A549 (cell line): Measurements from ENCODE around the gene RBM47. TPM values are rescaled to one million over a fixed set of nuclear protein-coding genes. Genes with fewer than 3 reads are reported as not detected.
A peak's percentile ranks its signal among the peaks of the same experiment; 100 is the strongest.

Experiments used
- ATAC-seq, 2 experiments: fragments of 200-7000 bp in 1 of 2; fragments of >200 bp in 1 of 2; cut with Nextera tagmentation in 1 of 2; cut with Tn5 transposase in 1 of 2; 3 replicates each; pipeline versions ENCODE4 v1.8.0 to v1.9.1; 2018 to 2020; ENCODE audit warnings: mild to moderate bottlenecking in 1 of 2, moderate library complexity in 1 of 2
- CTCF ChIA-PET: fragments of 300-600 bp; sonication (Branson Sonifier 250); formaldehyde crosslinking; extraction: SDS; loops from one replicate; lab custom pipeline; 2021; ENCODE audit warnings: antibody characterized with exemption, inconsistent platforms; lab: Yijun Ruan, JAX
- POLR2A ChIA-PET: fragments of 350-600 bp; formaldehyde crosslinking; extraction: SDS; loops from one replicate; lab custom pipeline; 2021; ENCODE audit warnings: antibody characterized with exemption, inconsistent platforms; lab: Yijun Ruan, JAX
- DNase-seq, 2 experiments: peaks; one replicate each; pipeline versions ENCODE4 v3.0.0 to v3.0.0-alpha.2; 2011 to 2016; ENCODE audit warnings: low read depth in 1 of 2, low spot score in 1 of 2
- FAIRE-seq: peaks from 2 replicates; lab custom pipeline; 2011; peaks lifted over from hg19 to GRCh38; lab: Jason Lieb, UNC
- H3K27ac ChIP-seq, 2 experiments: fragments of >200 bp; sonication (Bioruptor Twin); formaldehyde crosslinking; 3 replicates each; pipeline ENCODE4 v1.5.1; 2016 to 2017
- H3K4me1 ChIP-seq: fragments of >200 bp; sonication (Bioruptor Twin); formaldehyde crosslinking; 3 replicates; pipeline ENCODE4 v1.6.1; 2016
- H3K4me2 ChIP-seq: fragments of >200 bp; sonication (Bioruptor Twin); formaldehyde crosslinking; 3 replicates; pipeline ENCODE4 v1.6.1; 2016
- H3K4me3 ChIP-seq: fragments of >200 bp; sonication (Bioruptor Twin); formaldehyde crosslinking; 3 replicates; pipeline ENCODE4 v1.5.1; 2016
- H3K9me3 ChIP-seq: fragments of >200 bp; sonication (Bioruptor Twin); formaldehyde crosslinking; 3 replicates; pipeline ENCODE4 v1.6.1; 2016
- BCL3 ChIP-seq: fragments of >200 bp; sonication (Bioruptor Twin); formaldehyde crosslinking; IDR thresholded peaks from 3 replicates; pipeline ENCODE4 v1.6.1; 2016
- CBX8 ChIP-seq: fragments of 200-600 bp; sonication (generic); IDR thresholded peaks from 2 replicates; pipeline ENCODE4 v1.6.1; 2016
- CHD4 ChIP-seq: fragments of 200-600 bp; sonication (generic); IDR thresholded peaks from 2 replicates; pipeline ENCODE4 v1.6.1; 2016; ENCODE audit warnings: antibody characterized with exemption, mild to moderate bottlenecking, borderline replicate concordance
- EHMT2 ChIP-seq: fragments of 200-600 bp; sonication (generic); IDR thresholded peaks from 2 replicates; pipeline ENCODE4 v1.6.1; 2016; ENCODE audit warnings: antibody characterized with exemption, low read depth, mild to moderate bottlenecking, moderate library complexity
- ELK1 ChIP-seq: fragments of 150-350 bp; IDR thresholded peaks from 2 replicates; pipeline ENCODE4 v1.6.1; 2014; ENCODE audit warnings: low read depth, mild to moderate bottlenecking, low read length
- EP300 ChIP-seq, 2 experiments: fragments of >200 bp; sonication (Bioruptor Twin); formaldehyde crosslinking; IDR thresholded peaks; 2 replicates in 1 of 2; 3 replicates in 1 of 2; pipeline ENCODE4 v1.6.1; 2016 to 2017
- FOSB ChIP-seq: fragments of 250-450 bp; sonication (Bioruptor Pico); IDR thresholded peaks from 2 replicates; pipeline ENCODE4 v1.5.0; 2020; ENCODE audit warnings: mild to moderate bottlenecking, moderate library complexity
- FOSL2 ChIP-seq, 2 experiments: fragments of 450-650 bp in 1 of 2; fragments of >200 bp in 1 of 2; sonication (Bioruptor Twin) in 1 of 2; formaldehyde crosslinking; IDR thresholded peaks; 2 replicates each; pipeline versions ENCODE4 v1.5.0 to v1.6.1; 2016 to 2020; ENCODE audit warnings: mild to moderate bottlenecking in 1 of 2, moderate library complexity in 1 of 2
- HDAC2 ChIP-seq: fragments of 200-600 bp; sonication (generic); IDR thresholded peaks from 2 replicates; pipeline ENCODE4 v1.6.1; 2016
- HEYL ChIP-seq: fragments of 250-450 bp; sonication (Bioruptor Pico); IDR thresholded peaks from 2 replicates; pipeline ENCODE4 v1.8.0; 2021; ENCODE audit warnings: mild to moderate bottlenecking, moderate library complexity
- HOXB5 ChIP-seq: fragments of 250-450 bp; sonication (Bioruptor Pico); IDR thresholded peaks from 2 replicates; pipeline ENCODE4 v1.5.0; 2020; ENCODE audit warnings: mild to moderate bottlenecking, moderate library complexity
- KDM1A ChIP-seq: fragments of 200-600 bp; sonication (generic); IDR thresholded peaks from 2 replicates; pipeline ENCODE4 v1.6.1; 2016; ENCODE audit warnings: low read depth, mild to moderate bottlenecking
- MAZ ChIP-seq: fragments of 150-350 bp; IDR thresholded peaks from 2 replicates; pipeline ENCODE4 v1.6.1; 2014; ENCODE audit warnings: antibody characterized with exemption, low read depth, low read length, borderline replicate concordance
- NFE2L2 ChIP-seq: fragments of 150-350 bp; conservative IDR thresholded peaks from 2 replicates; pipeline ENCODE4 v1.6.1; 2014; ENCODE audit warnings: low read length
- NPAS2 ChIP-seq: fragments of 250-450 bp; sonication (Bioruptor Pico); IDR thresholded peaks from 2 replicates; pipeline ENCODE4 v1.8.0; 2022; ENCODE audit warnings: mild to moderate bottlenecking, moderate library complexity, borderline replicate concordance
- NR3C1 ChIP-seq: fragments of >200 bp; sonication (Bioruptor Twin); formaldehyde crosslinking; IDR thresholded peaks from 3 replicates; pipeline ENCODE4 v1.6.1; 2017
- RAD21 ChIP-seq, 2 experiments: fragments of >200 bp in 1 of 2; sonication (Bioruptor Twin) in 1 of 2; formaldehyde crosslinking in 1 of 2; IDR thresholded peaks in 1 of 2; conservative IDR thresholded peaks in 1 of 2; 2 replicates in 1 of 2; 3 replicates in 1 of 2; pipeline ENCODE4 v1.6.1; 2012 to 2018; ENCODE audit warnings: inconsistent platforms in 1 of 2
- RARB ChIP-seq: fragments of 250-450 bp; sonication (Bioruptor Pico); IDR thresholded peaks from 2 replicates; pipeline ENCODE4 v1.8.0; 2021; ENCODE audit warnings: mild to moderate bottlenecking, moderate library complexity
- TFCP2L1 ChIP-seq: fragments of 250-450 bp; sonication (Bioruptor Pico); IDR thresholded peaks from 2 replicates; pipeline ENCODE4 v1.5.0; 2021; ENCODE audit warnings: mild to moderate bottlenecking
- ZC3H11A ChIP-seq: fragments of 450-650 bp; IDR thresholded peaks from 2 replicates; pipeline ENCODE4 v1.6.1; 2014; ENCODE audit warnings: antibody characterized with exemption, mild to moderate bottlenecking
- WGBS: methylation state at CpG from one replicate; pipeline ENCODE4 v1.1.6; 2017; ENCODE audit errors: missing lambda C conversion rate; 5-methylcytosine and 5-hydroxymethylcytosine counted together
- polyA plus RNA-seq, 4 experiments: library from polyadenylated mRNA; depleted of rRNA in 3 of 4; stranded (reverse); fragments of >200 nt; fragmentation: RNase III in 1 of 4; extraction: RNeasy Plus Mini Kit Qiagen cat#74134 plus additional on column Dnase treatment in 1 of 4; gene quantifications; 2 replicates in 3 of 4; 3 replicates in 1 of 4; pipeline ENCODE4 v1.2.3, GENCODE V29; 2011 to 2017
- TF ChIP-seq, protein P1 (sequence below): fragments of >200 bp; sonication (Bioruptor Twin); formaldehyde crosslinking; IDR thresholded peaks from 3 replicates; pipeline ENCODE4 v1.5.1; 2016

The RBM47 gene
- polyA plus RNA-seq, 2 of the 4 experiments (the other 2 are of a cell fraction), result 38.1 to 43.3 TPM

DNA sequence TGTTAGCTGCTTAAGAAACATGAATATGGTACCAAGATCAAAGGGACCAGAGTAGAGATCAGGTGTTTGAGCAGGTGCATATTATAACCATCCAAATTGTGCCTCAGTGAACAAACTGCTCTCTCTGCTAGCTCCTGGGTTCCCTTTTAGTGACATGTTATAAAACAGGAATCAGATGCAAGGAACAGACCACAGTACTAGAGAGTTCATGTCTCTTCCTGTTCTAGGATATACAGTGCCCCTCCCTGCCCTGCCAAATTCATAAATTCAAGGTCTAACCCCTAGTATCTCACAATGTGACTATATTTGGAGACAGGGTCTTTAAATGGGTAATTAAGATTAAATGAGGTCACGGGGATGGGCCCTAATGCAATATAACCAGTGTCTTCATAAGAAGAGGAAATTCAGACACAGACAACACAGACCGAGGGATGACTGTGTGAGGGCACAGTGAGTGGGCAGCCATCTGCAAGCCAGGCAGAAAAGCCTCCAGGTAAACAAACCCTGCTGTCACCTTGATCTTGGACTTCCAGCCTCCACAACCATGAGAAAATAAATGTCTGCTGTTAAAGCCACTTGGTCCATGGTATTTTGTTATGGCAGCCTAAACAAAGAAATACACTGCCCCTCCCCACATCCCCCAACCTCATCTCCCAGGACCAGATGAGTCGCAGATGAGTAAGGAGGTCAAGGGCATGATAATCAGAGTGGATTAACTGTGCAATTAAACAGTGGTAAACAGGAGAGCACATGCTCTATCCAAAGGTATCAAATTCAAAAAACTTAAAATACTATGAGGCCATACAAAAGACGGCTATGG is 82.5 kb downstream of the RBM47 start:
- 85% methylated on average over 4 of the region's 4 CpGs for WGBS
- TF ChIP-seq RARB (CRISPR knock-in tag) (no peak), ELK1 (no peak), TFCP2L1 (no peak), FOSL2 (IDR thresholded peaks at IDR 0.05) (no peak), FOSL2 (CRISPR knock-in tag; IDR thresholded peaks at IDR 0.05) (no peak), HEYL (no peak), HOXB5 (CRISPR knock-in tag) (no peak), CBX8 (no peak), RAD21 (conservative IDR thresholded peaks at IDR 0.05 in 1 of 2, IDR thresholded peaks at IDR 0.05 in 1 of 2) (no peak), BCL3 (no peak), FOSB (no peak), NPAS2 (CRISPR knock-in tag) (no peak), EHMT2 (no peak), CHD4 (no peak), KDM1A (no peak)
- TF ChIP-seq, protein P1, sequence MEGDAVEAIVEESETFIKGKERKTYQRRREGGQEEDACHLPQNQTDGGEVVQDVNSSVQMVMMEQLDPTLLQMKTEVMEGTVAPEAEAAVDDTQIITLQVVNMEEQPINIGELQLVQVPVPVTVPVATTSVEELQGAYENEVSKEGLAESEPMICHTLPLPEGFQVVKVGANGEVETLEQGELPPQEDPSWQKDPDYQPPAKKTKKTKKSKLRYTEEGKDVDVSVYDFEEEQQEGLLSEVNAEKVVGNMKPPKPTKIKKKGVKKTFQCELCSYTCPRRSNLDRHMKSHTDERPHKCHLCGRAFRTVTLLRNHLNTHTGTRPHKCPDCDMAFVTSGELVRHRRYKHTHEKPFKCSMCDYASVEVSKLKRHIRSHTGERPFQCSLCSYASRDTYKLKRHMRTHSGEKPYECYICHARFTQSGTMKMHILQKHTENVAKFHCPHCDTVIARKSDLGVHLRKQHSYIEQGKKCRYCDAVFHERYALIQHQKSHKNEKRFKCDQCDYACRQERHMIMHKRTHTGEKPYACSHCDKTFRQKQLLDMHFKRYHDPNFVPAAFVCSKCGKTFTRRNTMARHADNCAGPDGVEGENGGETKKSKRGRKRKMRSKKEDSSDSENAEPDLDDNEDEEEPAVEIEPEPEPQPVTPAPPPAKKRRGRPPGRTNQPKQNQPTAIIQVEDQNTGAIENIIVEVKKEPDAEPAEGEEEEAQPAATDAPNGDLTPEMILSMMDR, result no peak
- Histone ChIP-seq H3K4me3 (no peak overlapping the region), H3K9me3 (no peaks in the 10 kb centered on the region), H3K27ac (peak overlapping the region; percentile 30 to 48; a peak in 4 of 6 replicates), H3K4me1 (peaks cover 41% of the 10 kb centered on the region), H3K4me2 (peak overlapping the region; percentile 36)
- ChIA-PET POLR2A (no interaction called here), CTCF (interaction anchor here (2.7 kb wide), 1 partner anchor 172 kb away, joined by 8 read pairs; no protein-coding TSS in a partner anchor)
- FAIRE-seq (no peak), DNase-seq (no peak), ATAC-seq (no peak)

GRCh38 chr4:40546506-40546905 is 83.2 kb downstream of the RBM47 start:
- ATAC-seq (no peak), FAIRE-seq (no peak), DNase-seq (no peak)
- Histone ChIP-seq H3K4me3 (no peak overlapping the region), H3K4me2 (no peak overlapping the region), H3K9me3 (no peaks in the 10 kb centered on the region), H3K27ac (peak overlapping the region in 1 of 2 experiments; percentile 5; a peak in 2 of 6 replicates), H3K4me1 (peaks cover 35% of the 10 kb centered on the region)
- TF ChIP-seq EP300 (IDR thresholded peaks at IDR 0.05) (no peak), ZC3H11A (no peak), NR3C1 (no peak), HDAC2 (no peak), MAZ (no peak), NFE2L2 (no peak), FOSB (no peak)
- CTCF ChIA-PET, result interaction anchor here (0.9 to 2.7 kb wide), 2 partner anchors 18 to 172 kb away, joined by 3 to 8 read pairs; no protein-coding TSS in a partner anchor
- POLR2A ChIA-PET, result no interaction called here
- WGBS, result 86% methylated on average over 4 of the region's 4 CpGs
